GM20431 (cell line): ENCODE results near the gene SPOCD1.

Experiments used
- in situ Hi-C: fragments of 300-500 bp; cut with MseI, MboI; formaldehyde crosslinking; loops from one replicate; pipeline ENCODE4 v1.15.0; 2020; ENCODE audit warnings: low sequenced_read_pairs; ENCODE audit not compliant: unreplicated experiment

SPOCD1 gene

GRCh38 chr1:31803610-31804009, 12.2 kb downstream of the SPOCD1 start:
- in situ Hi-C loops: no loop called here

DNA sequence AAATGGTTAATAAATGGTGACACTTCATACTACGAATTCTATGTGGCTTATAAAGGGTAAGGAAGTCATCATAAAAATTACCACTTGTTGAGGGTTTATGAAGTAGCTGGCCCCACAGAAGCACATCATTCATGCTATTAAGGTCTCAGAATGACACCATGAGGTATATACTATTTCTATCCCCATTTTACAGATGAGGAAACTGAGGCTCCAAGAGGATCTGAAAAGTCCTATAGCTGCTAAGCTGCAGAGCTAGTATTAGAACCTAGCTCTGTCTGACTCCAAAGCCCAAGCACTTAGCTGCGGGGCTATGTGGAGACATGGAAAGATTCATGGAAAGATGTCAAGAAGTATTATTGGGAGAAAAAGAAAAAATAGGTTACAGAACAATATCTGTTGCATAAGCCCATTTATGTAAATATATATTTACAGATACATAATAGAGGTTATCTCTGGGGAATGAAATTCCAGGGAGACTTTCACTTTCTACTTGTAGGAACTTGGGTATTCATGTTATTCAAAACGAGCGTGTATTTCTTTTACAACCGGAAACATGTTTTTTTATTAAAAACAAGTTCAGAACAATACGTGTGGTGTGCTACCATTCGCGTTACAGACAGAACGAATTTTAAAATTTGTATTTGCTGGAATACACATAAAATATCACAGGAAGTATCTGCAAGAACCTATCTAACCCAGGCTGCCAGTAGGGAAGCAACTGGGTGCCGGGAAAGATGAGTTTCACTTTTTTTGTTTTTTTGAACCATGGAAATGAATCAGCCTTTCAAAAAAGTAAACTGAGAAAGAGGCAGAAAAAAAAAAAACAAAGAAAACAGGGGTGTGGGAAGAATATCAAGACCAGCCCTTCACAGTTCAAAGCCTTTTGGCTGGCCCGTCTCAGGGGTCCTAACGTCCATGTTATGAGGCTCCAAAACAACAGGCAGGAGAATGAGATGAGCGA, 13.4 kb downstream of the SPOCD1 start:
- in situ Hi-C loops: no loop called here

- in situ Hi-C loops: no loop called here
Observed at GRCh38 chr1:31801458-31801857, 14.4 kb downstream of the SPOCD1 start.

- in situ Hi-C loops: no loop called here
Observed at GRCh38 chr1:31800674-31800967, 15.2 kb downstream of the SPOCD1 start.

DNA sequence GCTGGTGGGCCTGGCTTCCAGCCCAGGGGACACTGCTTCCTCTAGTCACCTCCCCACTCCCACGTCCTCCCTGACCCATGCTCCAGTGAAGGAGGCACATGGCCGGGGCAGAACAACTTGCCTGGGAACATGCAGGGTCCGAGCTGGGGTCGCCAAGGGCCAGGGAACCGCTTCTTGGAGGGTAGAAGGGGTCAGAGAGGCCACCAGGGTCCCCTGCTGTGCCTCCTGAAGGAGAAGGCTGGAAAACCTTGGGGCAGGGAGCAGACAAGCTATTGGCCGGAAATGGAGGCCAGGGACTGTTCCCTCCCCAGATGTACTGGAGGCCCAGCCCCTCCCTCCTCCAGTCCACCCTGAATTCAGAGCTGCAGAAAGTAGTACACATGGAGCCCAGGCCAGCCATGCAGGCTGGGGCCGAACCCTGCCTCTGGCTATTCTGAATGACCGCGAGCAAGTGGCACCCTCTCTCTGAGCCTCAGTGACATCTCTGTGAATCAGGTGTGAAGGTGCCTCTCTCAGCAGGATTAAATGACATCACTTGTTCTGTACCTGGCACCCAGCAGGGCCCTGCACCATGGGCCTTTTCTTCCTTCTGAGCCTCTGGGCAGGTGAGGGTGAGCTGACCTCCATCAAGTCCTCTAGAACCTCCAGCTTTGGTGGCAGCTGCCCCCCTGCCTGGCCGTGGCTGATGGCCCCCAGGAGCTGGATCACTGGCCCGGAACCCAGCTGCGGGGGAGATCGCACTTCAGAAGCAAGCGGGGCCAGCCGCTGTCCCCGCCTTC, 15.7 kb downstream of the SPOCD1 start:
- in situ Hi-C loops: no loop called here

- in situ Hi-C loops: no loop called here
Observed at GRCh38 chr1:31799196-31799894, 16.5 kb downstream of the SPOCD1 start.

GRCh38 chr1:31798433-31799195, 17.2 kb downstream of the SPOCD1 start:
- in situ Hi-C loops: no loop called here

DNA sequence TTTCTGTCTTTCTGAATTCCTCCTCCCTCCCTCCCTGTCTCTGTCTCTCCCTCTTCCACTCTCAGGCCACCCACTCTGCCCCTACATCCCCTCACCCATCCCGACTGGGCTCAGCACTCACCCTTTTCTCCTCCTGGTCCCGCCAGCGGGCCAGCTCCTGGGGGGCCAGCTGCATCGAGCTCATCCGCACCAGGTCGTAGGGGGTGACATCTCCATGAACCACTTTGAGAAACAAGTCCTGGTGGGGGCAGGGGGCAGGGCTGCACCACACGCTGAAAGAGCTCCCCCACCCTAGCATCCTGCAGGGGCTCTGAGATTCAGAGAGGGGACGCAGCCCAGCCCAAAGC, 17.8 kb downstream of the SPOCD1 start:
- in situ Hi-C loops: no loop called here

- in situ Hi-C loops: no loop called here
Observed at GRCh38 chr1:31797216-31797615, 18.6 kb downstream of the SPOCD1 start.

- in situ Hi-C loops: no loop called here
Observed at GRCh38 chr1:31796707-31797106, 19.1 kb downstream of the SPOCD1 start.

DNA sequence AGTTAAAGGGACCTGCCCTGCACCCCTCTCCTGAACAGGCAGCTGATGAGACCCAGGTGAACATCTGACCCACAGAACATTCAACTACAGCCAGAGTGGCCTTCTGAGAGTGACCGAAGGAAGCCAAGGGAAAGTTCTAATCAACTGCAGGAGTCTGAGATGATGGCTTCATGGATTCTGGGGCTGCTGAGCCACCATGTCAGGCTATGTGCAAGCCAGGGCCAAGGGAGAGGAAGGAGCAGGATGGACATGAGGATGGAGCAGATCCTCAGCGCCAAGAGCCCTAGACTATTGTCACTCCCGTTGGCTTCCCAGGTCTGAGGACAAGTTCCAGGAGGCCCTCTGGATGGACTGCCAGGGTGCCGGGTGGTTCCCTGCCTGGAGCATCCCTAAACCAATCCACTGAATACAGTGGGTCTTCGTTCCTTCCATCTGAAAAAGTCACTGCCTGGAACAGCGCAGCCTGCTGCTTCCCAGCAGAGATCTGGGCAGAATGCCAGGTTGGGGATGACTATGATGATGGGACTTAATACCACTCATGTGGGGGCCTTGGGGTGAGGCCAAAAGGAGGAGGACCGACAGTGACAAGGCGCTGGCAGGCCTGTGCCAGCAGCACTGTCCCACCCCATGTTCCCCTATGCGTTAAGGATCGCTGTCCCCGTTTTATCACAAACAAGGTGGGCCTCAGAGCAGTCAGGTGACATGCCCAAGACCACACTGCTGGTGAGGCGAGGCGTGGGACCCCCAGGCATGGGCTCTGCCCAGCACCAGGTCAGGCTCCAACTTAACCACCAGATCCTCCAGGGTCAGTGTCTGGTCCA, 19.8 kb downstream of the SPOCD1 start:
- in situ Hi-C loops: no loop called here

DNA sequence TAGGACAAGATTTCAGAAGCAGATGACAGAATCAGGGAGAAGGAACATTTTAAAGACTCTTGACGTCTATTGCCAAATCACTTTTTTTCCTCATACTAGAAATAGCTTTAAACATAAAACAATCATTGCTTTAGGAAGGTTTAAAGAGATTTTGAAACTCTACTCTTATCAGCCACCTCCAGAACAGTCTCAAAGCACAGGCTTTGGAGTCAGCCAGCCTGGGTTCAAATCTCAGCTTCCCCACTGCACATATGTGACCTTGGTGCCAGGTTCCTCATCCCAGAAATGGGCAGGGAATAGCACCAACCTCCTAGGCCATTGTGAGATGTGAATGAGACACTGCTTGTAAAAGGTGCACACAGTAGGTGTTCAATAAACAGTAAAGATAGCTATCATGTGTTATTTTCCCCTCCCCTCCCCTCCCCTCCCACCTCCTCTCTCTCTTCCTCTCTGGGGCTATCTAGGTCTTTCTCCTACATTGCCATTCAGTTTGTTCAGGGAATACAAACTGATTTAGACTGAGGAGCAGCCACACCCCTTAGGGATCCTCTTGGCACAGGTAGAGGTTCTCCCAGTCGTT, 20.6 kb downstream of the SPOCD1 start:
- in situ Hi-C loops: no loop called here

DNA sequence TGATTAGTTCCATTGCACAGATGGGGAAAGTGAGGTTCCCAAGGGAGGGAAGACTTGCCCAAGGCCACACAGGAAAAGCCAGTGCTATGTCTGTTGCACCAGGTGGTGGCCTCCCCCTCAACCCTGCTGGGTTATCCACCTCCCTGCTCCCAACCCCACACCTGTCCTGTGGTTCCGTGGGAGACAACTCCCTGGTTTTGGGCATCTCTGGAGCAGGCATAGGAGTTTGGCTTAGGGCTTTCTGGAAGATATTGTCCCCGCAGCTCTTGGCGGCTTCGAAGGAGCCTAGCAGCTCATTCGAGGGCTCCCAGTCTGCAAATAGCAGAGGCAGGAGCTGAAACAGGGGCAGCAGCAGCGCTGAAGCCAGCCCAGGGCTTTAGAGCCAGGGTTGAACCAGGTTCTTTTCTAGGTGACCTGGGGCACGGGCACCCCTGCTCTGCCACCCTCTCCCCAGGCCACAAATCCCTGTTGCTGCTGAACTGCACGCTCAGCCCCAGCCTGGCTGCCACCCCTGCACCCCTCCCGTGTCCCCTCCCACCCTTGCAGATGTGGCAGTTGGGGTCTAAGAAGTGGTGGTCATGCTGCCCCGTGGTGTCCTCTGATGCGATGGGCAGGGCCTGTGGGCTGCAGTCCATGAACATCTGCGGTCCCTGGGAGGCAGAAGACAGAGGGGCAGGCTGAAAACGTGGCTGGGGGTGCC, 22.1 kb downstream of the SPOCD1 start:
- in situ Hi-C loops: no loop called here

DNA sequence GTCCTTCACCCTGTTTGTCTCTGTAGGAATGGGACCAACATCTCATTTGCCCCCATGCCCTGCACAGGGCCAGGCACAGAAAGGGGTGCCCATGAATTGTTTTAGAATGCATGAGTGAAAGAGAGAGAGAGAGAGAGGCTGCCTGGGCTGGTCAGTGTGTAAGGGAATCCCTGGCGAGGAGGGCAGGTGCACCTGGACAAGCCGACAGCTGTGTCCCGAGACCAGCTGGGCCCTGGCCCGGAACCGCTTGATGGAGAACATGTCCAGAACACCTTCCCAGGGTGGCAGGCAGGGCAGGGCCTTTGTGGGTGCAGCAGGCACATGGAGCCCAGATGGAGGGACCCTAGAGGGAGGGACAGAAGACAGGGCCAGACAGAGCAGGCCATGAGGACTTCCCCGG, 22.7 kb downstream of the SPOCD1 start:
- in situ Hi-C loops: no loop called here

DNA sequence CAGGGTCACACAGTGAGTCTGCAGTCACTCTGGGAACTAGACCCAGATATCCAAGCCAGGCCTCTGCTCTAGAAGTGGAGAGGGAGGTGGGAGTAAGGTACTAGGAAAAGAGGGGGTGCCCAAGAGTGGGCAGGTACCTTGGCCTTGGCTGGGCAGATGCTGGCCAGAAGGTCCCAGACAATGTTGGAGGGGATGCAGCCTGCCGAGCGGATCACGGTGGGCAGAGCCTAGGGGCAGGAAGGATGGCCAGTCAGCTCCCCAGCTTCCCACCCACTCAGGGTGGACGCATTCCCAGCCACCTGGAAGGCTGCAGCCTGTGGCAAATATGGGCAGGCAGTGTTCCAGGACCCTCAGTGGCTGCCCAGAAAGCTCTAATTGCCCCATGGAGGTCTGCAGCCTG, 23.3 kb downstream of the SPOCD1 start:
- in situ Hi-C loops: no loop called here

DNA sequence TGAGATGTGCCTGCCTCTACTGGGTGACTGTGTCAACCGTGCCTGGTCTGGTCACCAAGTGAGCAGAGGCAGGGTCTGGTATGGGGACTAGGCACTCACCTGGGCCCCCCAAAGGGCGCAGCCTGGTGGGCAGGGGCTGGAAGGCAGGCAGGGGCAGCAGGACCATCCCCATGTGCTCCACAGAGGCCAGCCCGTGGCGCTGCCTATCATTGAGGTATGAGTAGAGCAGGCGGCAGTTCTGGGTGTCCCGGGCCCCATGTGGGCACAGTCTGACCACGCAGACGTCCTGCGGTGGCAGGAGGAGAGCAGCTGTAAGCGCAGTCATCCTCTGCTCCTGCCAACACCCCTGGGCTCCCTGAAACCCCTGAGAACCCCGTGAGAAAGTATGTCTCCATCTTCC, 23.7 kb downstream of the SPOCD1 start:
- in situ Hi-C loops: no loop called here

- in situ Hi-C loops: no loop called here
Observed at GRCh38 chr1:31791131-31791858, 24.5 kb downstream of the SPOCD1 start.

- in situ Hi-C loops: no loop called here
Observed at GRCh38 chr1:31790641-31791091, 25.2 kb downstream of the SPOCD1 start.
